Measurements from ENCODE around the gene TREML1. TPM values are rescaled to one million over a fixed set of nuclear protein-coding genes. Genes with fewer than 3 reads are reported as not detected.

Gene TREML1
- total RNA-seq, 1 donor from 2014 or later: not detected

DNA sequence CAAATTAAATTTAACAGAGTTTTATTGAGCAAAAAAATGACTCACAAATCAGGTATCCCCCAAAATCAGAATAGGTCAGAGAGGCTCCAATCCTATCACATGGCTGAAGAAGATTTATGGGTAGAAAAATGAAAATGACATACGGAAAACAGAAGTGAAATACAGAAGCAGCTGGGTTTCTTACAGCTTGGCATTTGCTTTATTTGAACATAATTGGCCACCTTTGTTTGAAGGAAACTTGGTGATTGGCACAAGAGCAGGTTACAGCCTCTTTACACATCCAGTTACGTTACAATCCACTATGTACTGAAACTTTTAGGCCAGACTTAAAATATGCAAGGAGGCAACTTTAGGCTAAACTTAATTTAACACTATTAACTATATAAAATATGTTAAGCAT lies 20.5 kb upstream of the TREML1 start:
- Histone ChIP-seq H3K27me3 (ENCODE audit: control insufficient read depth, insufficient read depth, low read length) (peaks cover 2% of the 10 kb centered on the region), H3K4me3 (ENCODE audit: low read depth, low read length) (no peak overlapping the region), H3K36me3 (ENCODE audit: control insufficient read depth, insufficient read depth, low read length) (no peaks in the 10 kb centered on the region)
- DNase-seq (ENCODE audit: low read depth): no peak
- no peak for TF ChIP-seq CTCF (IDR thresholded peaks at IDR 0.05; ENCODE audit: insufficient read depth, low read length, poor library complexity, severe bottlenecking)

- TF ChIP-seq CTCF (IDR thresholded peaks at IDR 0.05; ENCODE audit: insufficient read depth, low read length, poor library complexity, severe bottlenecking): no peak
- no peaks in the 10 kb centered on the region for H3K27me3 ChIP-seq (ENCODE audit: control insufficient read depth, insufficient read depth, low read length)
- no peaks in the 10 kb centered on the region for H3K36me3 ChIP-seq (ENCODE audit: control insufficient read depth, insufficient read depth, low read length)
- no peak overlapping the region for H3K4me3 ChIP-seq (ENCODE audit: low read depth, low read length)
- DNase-seq (ENCODE audit: low read depth): no peak
These were observed 17.8 kb upstream of the TREML1 start for GRCh38 chr6:41171908-41172307.

DNA sequence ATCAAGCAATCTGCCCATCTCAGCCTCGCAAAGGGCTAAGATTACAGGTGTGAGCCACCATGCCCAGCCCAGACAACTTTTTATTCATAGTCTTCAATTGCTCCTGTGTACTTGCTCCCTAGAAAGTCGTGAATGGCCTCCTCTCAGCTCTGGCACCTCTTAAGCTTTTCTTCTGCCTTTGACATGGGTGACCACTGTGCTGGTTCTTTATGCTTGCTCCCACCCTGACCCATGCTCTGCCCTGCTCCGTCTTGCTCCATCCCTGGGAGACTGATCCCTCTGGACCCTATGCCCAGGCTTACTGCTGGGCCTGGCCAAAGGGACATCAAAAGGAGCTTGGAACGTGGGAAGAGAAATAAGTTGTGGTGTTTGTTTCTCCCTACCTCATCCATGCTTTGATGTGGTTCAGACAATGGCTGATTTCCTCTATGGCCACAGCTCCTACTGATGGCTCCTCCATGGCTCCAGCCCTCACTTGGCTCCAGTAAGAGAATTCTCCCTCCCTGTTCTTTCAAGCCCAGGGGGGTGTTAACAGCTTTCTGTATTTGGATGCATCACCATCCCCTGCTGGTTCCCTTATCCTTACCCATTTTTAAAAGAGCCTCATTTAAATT lies 16.5 kb upstream of the TREML1 start:
- Histone ChIP-seq H3K4me3 (ENCODE audit: low read depth, low read length) (no peak overlapping the region), H3K36me3 (ENCODE audit: control insufficient read depth, insufficient read depth, low read length) (no peaks in the 10 kb centered on the region), H3K27me3 (ENCODE audit: control insufficient read depth, insufficient read depth, low read length) (no peaks in the 10 kb centered on the region)
- no peak for DNase-seq (ENCODE audit: low read depth)
- TF ChIP-seq CTCF (IDR thresholded peaks at IDR 0.05; ENCODE audit: insufficient read depth, low read length, poor library complexity, severe bottlenecking): no peak

DNA sequence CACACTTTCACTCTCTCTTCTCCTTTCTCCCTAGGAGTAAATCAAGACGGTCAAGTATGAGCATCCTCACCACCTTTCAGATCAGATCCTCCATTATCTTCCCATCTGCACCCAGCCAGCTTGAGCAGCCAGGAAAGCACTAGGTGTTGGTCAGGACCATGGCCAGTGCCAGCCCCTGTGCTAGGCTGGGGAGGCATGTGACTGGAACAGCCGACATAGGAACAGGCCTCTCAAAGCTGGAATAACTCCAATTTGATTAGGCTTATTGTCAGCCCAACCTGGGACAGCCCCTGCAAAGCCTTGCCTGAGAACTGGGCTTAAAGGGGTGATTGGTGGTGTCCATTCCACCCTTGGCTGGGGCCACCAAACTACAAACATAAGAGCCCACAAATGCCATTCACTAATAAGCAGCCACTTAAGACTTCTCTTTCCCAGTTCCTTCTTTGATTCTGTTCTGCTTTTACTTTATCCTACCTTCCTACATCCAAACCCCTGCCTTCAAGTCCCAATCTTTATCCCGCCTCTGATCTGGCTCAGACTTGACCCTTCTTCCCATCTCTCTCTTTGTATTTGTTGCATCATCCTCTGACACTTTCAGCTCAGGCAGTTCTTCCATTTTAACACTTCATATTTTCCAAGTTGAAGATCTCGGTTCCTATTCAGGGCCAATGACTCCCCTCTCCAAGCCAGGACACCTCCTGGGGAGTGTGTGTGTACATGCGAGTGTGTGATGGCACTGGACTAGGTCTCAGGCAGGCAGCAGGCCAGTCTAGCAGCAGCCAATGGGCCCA lies 13.2 kb upstream of the TREML1 start:
- H3K36me3 ChIP-seq (ENCODE audit: control insufficient read depth, insufficient read depth, low read length): no peaks in the 10 kb centered on the region
- no peak for TF ChIP-seq CTCF (IDR thresholded peaks at IDR 0.05; ENCODE audit: insufficient read depth, low read length, poor library complexity, severe bottlenecking)
- H3K27me3 ChIP-seq (ENCODE audit: control insufficient read depth, insufficient read depth, low read length): no peaks in the 10 kb centered on the region
- H3K4me3 ChIP-seq (ENCODE audit: low read depth, low read length): no peak overlapping the region
- no peak for DNase-seq (ENCODE audit: low read depth)

DNA sequence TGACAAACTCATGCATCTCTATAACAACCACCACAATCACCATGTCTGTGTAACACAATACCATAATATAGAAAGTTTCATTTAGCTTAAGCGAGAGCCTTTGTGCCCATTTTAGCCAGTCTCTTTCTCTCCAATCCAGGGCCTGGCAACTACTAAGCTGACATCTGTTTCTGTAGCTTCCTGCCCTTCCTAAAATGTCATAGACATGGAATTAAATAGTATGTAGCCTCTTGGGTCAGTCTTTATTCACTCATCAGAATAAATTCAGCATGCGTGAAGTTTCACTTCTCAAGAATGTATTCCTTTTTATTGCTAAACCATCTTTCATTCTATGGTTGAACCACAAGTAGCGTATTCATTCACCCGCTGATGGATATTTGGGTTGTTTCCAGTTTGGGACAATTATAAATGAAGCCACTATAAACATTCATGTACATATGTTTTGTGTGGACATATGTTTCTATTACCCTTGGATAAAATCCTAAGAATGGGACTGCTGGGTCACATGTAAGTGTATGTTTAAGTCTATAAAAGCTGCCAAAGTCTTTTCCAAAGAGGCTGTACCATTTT lies 10.5 kb upstream of the TREML1 start:
- no peaks in the 10 kb centered on the region for H3K36me3 ChIP-seq (ENCODE audit: control insufficient read depth, insufficient read depth, low read length)
- no peak overlapping the region for H3K4me3 ChIP-seq (ENCODE audit: low read depth, low read length)
- no peak for DNase-seq (ENCODE audit: low read depth)
- no peak for TF ChIP-seq CTCF (IDR thresholded peaks at IDR 0.05; ENCODE audit: insufficient read depth, low read length, poor library complexity, severe bottlenecking)
- no peaks in the 10 kb centered on the region for H3K27me3 ChIP-seq (ENCODE audit: control insufficient read depth, insufficient read depth, low read length)

All from kidney epithelial cell (primary cell).